GM21529 (cell line): Measurements from ENCODE around the gene SETDB2.

Source experiments
- ATAC-seq: cut with Tn5 transposase; IDR thresholded peaks from one replicate; pipeline ENCODE4 v1.9.1; 2021; ENCODE audit not compliant: unreplicated experiment

SETDB2 gene

GRCh38 chr13:49443704-49444523 lies at the start of gene SETDB2, which contains the start of gene CAB39L:
SETDB2 (plus strand) TSS chr13:49444274; CDS start chr13:49451894, 7,620 bp downstream.
CAB39L (minus strand) TSS chr13:49444064; CDS start chr13:49382910, 61,154 bp downstream.
- peak; percentile 93 for ATAC-seq

DNA sequence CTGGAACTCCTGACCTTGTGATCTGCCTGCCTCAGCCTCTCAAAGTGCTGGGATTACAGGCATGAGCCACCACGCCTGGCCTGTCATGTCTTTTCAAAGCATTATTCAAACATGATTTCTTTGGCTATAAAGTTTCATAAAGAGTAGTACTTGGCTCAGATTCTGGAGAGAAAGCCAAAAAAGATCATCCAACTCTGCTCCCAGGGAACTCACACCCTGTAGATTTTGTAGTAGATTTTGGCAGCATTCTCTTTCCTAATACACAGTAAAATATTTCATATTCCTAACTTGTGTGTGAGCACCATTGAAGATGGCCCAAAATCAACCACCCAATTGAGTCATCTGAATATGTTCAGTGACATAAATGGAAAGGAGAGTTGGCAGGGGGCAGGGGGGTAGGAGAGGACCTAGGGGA lies 48.6 kb upstream of the SETDB2 start:
- ATAC-seq, result no peak

DNA sequence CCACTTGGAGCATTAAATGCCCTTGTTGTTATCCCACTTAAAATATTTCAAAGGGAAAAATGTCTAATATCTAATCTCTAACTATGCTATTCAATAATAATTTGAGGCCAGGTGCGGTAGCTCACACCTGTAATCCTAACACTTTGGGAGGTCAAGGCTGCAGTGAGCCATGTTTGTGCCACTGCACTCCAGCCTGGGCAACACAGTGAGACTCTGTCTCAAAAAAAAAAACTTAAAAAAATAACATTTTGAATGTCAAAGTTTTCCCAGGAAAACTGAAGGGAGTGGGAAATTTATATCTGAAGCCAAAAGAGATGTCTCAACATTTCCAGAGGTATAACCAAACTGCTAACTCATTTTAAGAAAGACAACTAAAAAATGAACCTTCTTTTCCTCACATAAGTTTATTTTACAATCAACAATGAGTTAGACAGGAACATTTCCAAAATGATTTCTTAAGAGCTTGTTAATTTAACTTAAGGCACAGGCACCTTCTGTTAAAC lies 48.1 kb upstream of the SETDB2 start:
- no peak for ATAC-seq

DNA sequence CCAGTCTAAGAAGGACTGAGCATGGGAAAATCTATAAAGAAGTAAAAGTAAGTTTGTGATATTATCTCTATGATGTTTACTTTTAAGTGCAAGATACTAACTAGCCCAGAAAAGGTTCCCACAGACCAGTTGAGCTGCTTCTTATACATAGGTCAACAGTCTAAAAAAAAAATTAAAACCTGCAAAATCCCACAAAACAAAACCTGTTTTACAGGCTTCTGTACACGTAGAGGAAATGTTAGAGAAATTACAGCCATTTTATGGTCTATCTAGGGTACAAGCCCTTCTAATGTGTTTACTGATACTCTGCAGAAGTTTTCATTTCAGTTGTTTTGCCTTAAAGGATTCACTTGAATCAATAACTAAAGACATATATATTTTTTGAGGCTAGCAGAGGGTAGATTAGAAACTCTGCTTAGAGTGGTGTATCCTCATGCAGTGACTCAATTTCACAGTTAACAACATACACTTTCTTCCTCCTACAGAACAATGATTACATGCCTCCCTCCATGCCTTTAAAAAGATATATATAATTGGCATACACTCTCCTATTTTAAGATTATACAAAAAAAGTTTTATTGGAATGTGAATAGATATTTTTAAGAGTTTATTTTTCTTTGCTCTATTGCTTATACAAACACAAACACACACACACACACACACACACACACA lies 44.1 kb upstream of the SETDB2 start:
- no peak for ATAC-seq

DNA sequence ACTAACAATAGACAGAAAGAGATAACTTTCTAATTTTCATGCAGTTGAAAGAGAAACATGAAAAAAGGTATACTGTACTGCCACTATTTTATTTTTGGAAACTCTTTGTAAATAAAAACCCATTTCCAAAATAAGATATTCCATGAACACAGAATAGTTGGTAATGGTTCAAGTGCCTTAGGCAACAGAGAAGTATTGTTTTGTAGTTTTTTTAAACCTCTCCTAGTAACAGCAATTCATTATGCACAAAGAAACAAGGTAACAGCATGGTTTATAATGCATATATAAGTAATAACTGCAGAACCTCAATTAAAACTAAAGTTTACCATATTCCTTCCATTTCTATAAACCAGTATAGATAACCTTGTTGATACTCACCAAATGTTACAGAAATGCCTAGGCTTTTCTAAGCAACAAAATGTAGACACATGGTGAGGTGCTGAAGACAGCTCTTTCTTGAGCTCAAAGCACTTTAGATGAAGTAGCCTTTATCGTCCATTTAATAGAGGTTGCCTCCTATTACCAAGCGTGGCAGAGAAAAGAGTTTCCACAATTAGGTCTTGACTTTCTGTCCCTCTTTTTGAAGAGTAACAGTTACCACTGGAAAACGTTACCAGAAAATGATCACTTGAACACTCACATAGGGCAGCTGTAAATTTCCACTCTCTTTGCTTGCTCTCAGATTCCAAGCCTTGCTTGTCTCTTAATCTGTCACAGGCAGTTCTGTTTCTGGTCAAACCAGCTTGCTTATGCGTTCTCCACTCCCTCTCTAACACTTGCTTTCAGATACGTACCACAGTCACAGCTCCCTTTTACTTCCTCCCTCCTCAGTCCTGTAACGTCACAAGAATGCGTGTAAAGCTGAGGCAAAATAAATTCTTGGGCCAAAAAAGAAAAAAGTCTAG lies 43.1 kb upstream of the SETDB2 start:
- no peak for ATAC-seq

DNA sequence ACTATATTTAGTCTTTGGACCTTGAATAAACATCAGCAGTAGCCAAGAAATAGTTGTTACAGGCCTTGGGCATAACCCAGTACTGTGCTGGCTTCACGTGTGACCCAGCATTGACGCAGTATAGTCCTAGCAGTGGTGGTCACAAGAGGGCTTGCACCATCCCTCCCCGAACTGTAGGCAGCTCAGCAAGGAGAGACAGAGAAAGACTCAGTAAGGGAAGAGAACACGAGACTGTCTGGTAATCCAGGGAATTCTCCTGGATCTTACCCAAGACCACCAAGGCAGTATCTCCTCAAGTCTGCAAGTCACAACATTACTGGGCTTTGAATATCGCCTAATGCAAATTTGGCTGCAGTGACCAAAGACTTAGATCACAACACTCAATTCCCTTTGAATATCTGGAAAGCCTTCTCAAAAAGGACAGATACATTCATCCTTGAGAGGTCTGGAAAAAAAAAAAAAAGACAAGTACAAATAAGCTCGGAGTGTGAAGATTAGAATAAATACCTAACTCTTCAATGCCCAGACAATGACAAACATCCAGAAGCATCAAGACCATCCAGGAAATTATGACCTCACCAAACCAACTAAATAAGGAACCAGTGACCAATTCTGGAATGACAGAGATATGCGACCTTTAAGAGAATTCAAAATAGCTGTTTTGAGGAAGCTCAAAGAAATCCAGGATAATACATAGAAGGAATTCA lies 39.9 kb upstream of the SETDB2 start:
- ATAC-seq, result no peak

GRCh38 chr13:49404703-49405020 lies 39.4 kb upstream of the SETDB2 start:
- ATAC-seq, result no peak

DNA sequence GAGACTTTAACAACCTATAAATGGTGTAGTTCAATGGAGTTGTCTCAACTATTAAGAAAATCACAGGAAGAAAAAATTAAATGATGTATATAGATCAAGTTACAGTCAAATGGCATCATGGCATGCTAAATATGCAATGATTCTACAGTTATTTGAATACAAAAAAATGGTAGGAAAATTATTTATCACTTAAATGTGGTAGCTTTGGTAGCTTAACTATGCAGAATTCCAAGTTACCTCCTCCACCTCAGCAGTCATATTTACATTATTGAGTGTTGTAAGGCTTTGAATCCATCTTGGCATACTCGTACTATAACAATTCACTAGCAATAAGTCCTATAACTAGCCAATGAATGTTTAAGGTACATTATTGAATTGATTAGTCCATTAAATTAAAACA lies 37.0 kb upstream of the SETDB2 start:
- ATAC-seq, result no peak

DNA sequence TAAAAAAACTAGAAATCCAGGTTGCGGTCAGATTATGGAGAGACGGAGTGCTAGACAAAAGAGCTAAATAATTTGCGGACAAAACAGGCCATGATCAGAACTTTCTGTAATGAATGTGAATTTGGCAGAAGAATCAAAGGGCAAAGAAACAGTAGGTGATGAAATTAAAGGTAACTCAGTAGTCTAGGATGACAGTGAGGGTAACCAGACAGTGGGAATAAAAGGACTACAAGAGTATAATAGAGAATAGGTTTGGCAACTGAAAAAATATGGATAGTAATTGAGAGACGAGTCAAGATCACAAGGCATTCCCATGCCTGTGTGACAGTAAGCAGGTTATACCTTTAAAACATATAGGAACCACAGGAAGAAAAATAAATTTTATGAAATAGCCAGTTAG lies 36.1 kb upstream of the SETDB2 start:
- ATAC-seq, result no peak

GRCh38 chr13:49409008-49409407 lies 35.1 kb upstream of the SETDB2 start:
- no peak for ATAC-seq

GRCh38 chr13:49410006-49410405 lies 34.1 kb upstream of the SETDB2 start:
- ATAC-seq, result no peak

DNA sequence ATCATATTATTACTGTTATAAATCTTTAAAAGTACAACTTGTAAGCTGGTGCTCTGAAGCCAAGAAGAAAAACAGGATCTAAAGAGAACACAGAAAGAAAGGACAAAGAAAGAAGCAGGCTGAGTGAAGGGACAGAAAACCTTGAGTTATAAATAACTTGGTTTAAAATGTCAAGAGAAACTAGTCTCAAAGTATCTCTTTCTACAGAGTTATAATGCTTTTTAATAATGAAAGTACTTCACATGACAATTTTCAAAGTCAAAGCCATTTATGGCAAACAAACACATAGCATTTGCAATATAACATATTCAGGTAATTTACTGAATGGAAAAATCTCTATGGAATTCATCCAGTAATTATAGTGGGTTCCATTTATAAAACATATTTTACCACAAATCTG lies 33.6 kb upstream of the SETDB2 start:
- no peak for ATAC-seq

- no peak for ATAC-seq
These were observed 32.7 kb upstream of the SETDB2 start for GRCh38 chr13:49411353-49411752.

- ATAC-seq, result no peak
These were observed 31.3 kb upstream of the SETDB2 start for GRCh38 chr13:49412749-49413148.

- no peak for ATAC-seq
These were observed 26.9 kb upstream of the SETDB2 start for GRCh38 chr13:49417161-49417560.

DNA sequence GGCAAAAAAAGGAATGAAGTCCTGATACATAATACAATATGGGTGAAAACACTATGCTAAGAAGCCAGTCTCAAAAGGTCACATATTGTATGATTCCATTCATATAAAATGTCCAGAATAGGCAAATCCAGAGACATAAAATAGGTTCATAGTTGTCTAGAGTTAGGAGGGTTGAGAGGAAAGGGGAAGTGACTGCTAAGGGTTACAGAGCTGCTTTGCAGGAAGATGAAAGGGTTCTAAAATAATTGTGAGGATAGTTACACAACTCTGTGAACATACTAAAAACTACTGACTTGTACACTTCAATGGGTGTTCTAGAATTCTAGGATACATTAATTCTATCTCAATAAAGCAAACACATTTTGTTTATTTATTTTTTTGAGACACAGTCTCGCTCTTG lies 25.9 kb upstream of the SETDB2 start:
- ATAC-seq, result no peak

DNA sequence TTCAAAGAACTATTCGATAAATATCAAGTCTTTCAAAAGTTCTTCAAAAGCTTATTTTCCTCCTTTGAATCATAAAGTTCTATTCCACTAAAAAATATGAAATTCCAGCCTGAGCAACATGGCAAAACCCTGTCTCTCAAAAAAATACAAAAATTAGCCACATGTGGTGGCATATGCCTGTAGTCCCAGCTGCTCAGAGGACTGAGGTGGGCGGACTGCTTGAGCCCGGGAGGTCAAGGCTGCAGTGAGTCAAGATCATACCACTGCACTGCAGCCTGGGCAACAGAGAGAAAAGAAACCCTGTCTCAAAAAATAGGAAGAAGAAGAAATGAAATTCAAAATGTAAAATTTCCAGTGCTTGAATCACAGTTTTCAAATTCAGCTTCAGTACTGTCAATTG lies 24.8 kb upstream of the SETDB2 start:
- no peak for ATAC-seq

GRCh38 chr13:49421391-49421790 lies 22.7 kb upstream of the SETDB2 start:
- ATAC-seq, result peak; percentile 88

GRCh38 chr13:49424011-49424560 lies 20.0 kb upstream of the SETDB2 start:
- ATAC-seq, result no peak

GRCh38 chr13:49428041-49428763 lies 15.9 kb upstream of the SETDB2 start:
- ATAC-seq, result no peak
